GM23338 (cell line): Measurements from ENCODE around the gene INHA. TPM values are rescaled to one million over a fixed set of nuclear protein-coding genes. Genes with fewer than 3 reads are reported as not detected.

Experiments
- ATAC-seq: fragments of 200-7000 bp; cut with Tn5 transposase; 3 replicates; pipeline ENCODE4 v1.9.1; 2020
- DNase-seq: peaks from one replicate; pipeline ENCODE4 v3.0.0-alpha.2; 2015; ENCODE audit warnings: low spot score
- H2AFZ ChIP-seq: fragments of 200-600 bp; sonication (generic); 2 replicates; pipeline ENCODE4 v1.8.0; 2016; ENCODE audit warnings: antibody characterized with exemption, mild to moderate bottlenecking, moderate library complexity
- H3F3A ChIP-seq: fragments of 200-600 bp; sonication (generic); replicated peaks from 2 replicates; pipeline ENCODE4 v1.8.0; 2017; ENCODE audit warnings: antibody characterized with exemption, mixed run types, low read depth
- H3K27ac ChIP-seq: fragments of 200-600 bp; sonication (generic); 2 replicates; pipeline ENCODE4 v1.6.1; 2016; ENCODE audit warnings: low read depth
- H3K27me3 ChIP-seq: fragments of 200-600 bp; sonication (generic); 2 replicates; pipeline ENCODE4 v1.8.0; 2016; ENCODE audit warnings: mild to moderate bottlenecking, mixed run types, moderate library complexity; ENCODE audit not compliant: insufficient read depth
- H3K36me3 ChIP-seq: fragments of 200-600 bp; sonication (generic); 2 replicates; pipeline ENCODE4 v1.8.0; 2016; ENCODE audit warnings: mild to moderate bottlenecking; ENCODE audit not compliant: insufficient read depth
- H3K4me1 ChIP-seq: fragments of 200-600 bp; sonication (generic); 2 replicates; pipeline ENCODE4 v1.8.0; 2016; ENCODE audit warnings: mild to moderate bottlenecking, moderate library complexity; ENCODE audit not compliant: insufficient read depth
- H3K4me2 ChIP-seq: fragments of 200-600 bp; sonication (generic); 2 replicates; pipeline ENCODE4 v1.7.1; 2017; ENCODE audit warnings: mixed run types
- H3K4me3 ChIP-seq: fragments of 200-600 bp; sonication (generic); 2 replicates; pipeline ENCODE4 v1.6.1; 2016; ENCODE audit warnings: mixed run types
- H3K79me2 ChIP-seq: fragments of 200-600 bp; sonication (generic); replicated peaks from 2 replicates; pipeline ENCODE4 v1.8.0; 2017; ENCODE audit warnings: mild to moderate bottlenecking; ENCODE audit not compliant: insufficient read depth
- H3K9me2 ChIP-seq: fragments of 200-600 bp; sonication (generic); 2 replicates; pipeline ENCODE4 v1.8.0; 2017; ENCODE audit not compliant: insufficient read depth
- H4K20me1 ChIP-seq: fragments of 200-600 bp; sonication (generic); replicated peaks from 2 replicates; pipeline ENCODE4 v1.8.0; 2017; ENCODE audit warnings: mild to moderate bottlenecking; ENCODE audit not compliant: insufficient read depth
- H3K27ac Mint-ChIP-seq: 2 replicates; pipeline ENCODE4 v1.8.0; 2020; ENCODE audit warnings: inconsistent platforms, mild to moderate bottlenecking, moderate library complexity, mixed read lengths
- H3K27me3 Mint-ChIP-seq: 3 replicates; pipeline ENCODE4 v1.8.0; 2022; ENCODE audit warnings: low read depth, mild to moderate bottlenecking, moderate library complexity, mixed read lengths, inconsistent platforms; ENCODE audit not compliant: insufficient read depth, poor library complexity
- H3K36me3 Mint-ChIP-seq: 3 replicates; pipeline ENCODE4 v1.8.0; 2021; ENCODE audit warnings: low read depth, mild to moderate bottlenecking, inconsistent platforms, moderate library complexity, mixed read lengths
- H3K4me1 Mint-ChIP-seq: 3 replicates; pipeline ENCODE4 v1.8.0; 2020; ENCODE audit warnings: mild to moderate bottlenecking, inconsistent platforms, mixed read lengths
- H3K4me3 Mint-ChIP-seq: 3 replicates; pipeline ENCODE4 v1.8.0; 2021; ENCODE audit warnings: moderate library complexity, mild to moderate bottlenecking, inconsistent platforms, mixed read lengths
- H3K9me3 Mint-ChIP-seq: 3 replicates; pipeline ENCODE4 v1.8.0; 2020; ENCODE audit warnings: moderate library complexity, mild to moderate bottlenecking, inconsistent platforms, mixed read lengths
- CREB1 ChIP-seq: fragments of 250-450 bp; sonication (Bioruptor Pico); IDR thresholded peaks from 2 replicates; pipeline ENCODE4 v1.5.0; 2020; ENCODE audit warnings: low read depth, mild to moderate bottlenecking, moderate library complexity
- CTCF ChIP-seq, 2 experiments: fragments of 200-600 bp in 1 of 2; sonication (generic) in 1 of 2; conservative IDR thresholded peaks; 2 replicates each; pipeline versions ENCODE4 v1.5.1 to v1.6.1; 2016 to 2017; ENCODE audit warnings: antibody characterized with exemption in 2 of 2, low read depth in 2 of 2, mild to moderate bottlenecking in 2 of 2, moderate library complexity in 1 of 2
- EZH2 ChIP-seq: fragments of 200-600 bp; sonication (generic); IDR thresholded peaks from one replicate; pipeline ENCODE4 v1.8.0; 2017; ENCODE audit warnings: antibody characterized with exemption, mild to moderate bottlenecking, low read depth; ENCODE audit not compliant: unreplicated experiment
- JUNB ChIP-seq: IDR thresholded peaks from one replicate; pipeline ENCODE4 v1.6.1; 2016; ENCODE audit warnings: antibody characterized with exemption; ENCODE audit not compliant: unreplicated experiment
- POLR2AphosphoS5 ChIP-seq: IDR thresholded peaks from 2 replicates; pipeline ENCODE4 v1.6.1; 2016; ENCODE audit warnings: antibody characterized with exemption, low read depth
- STAT1 ChIP-seq: IDR thresholded peaks from one replicate; pipeline ENCODE4 v1.6.1; 2016; ENCODE audit warnings: antibody characterized with exemption; ENCODE audit not compliant: unreplicated experiment
- ZNF114 ChIP-seq: fragments of 250-450 bp; sonication (Bioruptor Pico); IDR thresholded peaks from 2 replicates; pipeline ENCODE4 v1.5.0; 2020; ENCODE audit warnings: mild to moderate bottlenecking, moderate library complexity
- ZNF331 ChIP-seq: fragments of 250-450 bp; sonication (Bioruptor Pico); IDR thresholded peaks from 2 replicates; pipeline ENCODE4 v1.5.0; 2020; ENCODE audit warnings: low read depth, mild to moderate bottlenecking, moderate library complexity
- polyA plus RNA-seq: library from polyadenylated mRNA; unstranded; fragments of >200 nt; fragmentation: Nextera tagmentation; extraction: Ambion mirVana; gene quantifications from 2 replicates; pipeline ENCODE4 v1.2.1, GENCODE V29; 2016
- total RNA-seq: library from RNA; depleted of rRNA; stranded (reverse); fragments of >200 nt; shearing (Covaris generic); gene quantifications from 2 replicates; pipeline ENCODE4 v1.2.3, GENCODE V29; 2014
- TF ChIP-seq, protein P1 (sequence below): fragments of 250-450 bp; sonication (Bioruptor Pico); IDR thresholded peaks from 2 replicates; pipeline ENCODE4 v1.5.0; 2020; ENCODE audit warnings: mild to moderate bottlenecking, moderate library complexity

Gene INHA
- total and polyA plus RNA-seq, 2 experiments from 2014 or later: 1.5 to 1.6 TPM

DNA sequence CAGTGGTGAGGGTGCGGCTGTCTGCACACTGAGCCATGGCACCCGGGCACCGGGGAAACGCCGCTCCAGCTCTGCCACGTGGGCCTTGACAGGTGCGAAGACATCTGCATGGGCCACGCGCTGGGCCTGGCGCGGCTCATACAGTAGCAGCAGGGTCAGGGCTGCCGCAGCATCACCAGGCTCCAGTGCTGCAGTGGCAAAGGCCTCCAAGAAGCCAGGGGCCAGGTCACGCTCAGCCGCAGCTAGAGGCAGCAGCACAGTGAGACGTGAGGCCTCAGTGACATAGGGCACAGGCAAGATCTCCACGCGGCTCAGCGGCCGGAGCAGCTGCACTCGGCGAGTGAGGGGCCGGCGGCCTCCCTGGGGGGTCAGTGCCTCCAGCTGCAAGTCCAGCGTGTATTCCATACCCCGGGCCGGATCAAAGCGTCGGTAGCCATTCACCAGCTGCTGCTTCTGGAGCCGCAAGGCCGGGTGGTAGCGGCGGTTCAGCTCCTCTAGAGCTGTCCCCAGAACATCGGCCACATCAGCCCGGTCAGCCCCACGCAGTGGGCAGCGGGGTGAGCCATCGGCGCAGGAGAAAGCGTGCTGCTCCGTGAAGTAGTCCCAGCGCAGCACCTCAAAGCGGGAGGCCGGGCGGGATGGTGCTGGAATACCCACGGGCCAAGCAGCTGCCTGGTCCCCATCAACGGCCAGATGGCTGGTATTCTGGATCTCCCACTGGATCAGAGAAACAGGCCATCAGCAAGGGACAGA lies 32.0 kb upstream of the INHA start:
- H3K36me3 Mint-ChIP-seq: peaks cover 33% of the 10 kb centered on the region

More for the DNA sequence above, 32.0 kb upstream of the INHA start:
- Histone ChIP-seq H2AFZ (no peak overlapping the region), H3K27ac (no peak overlapping the region), H3K4me2 (no peak overlapping the region), H3K9me2 (no peaks in the 10 kb centered on the region), H3K27me3 (peaks cover 9% of the 10 kb centered on the region; the same call in 1 of the 2 replicates), H3K36me3 (peaks cover 9% of the 10 kb centered on the region), H3K4me1 (peaks cover 29% of the 10 kb centered on the region), H4K20me1 (peaks cover 21% of the 10 kb centered on the region), H3F3A (peaks cover 19% of the 10 kb centered on the region), H3K79me2 (peaks cover 14% of the 10 kb centered on the region), H3K4me3 (no peak overlapping the region)
- H3K4me3 Mint-ChIP-seq: no peak overlapping the region
- H3K27me3 Mint-ChIP-seq: peaks cover 27% of the 10 kb centered on the region
- TF ChIP-seq JUNB (no peak), ZNF331 (CRISPR knock-in tag) (no peak), CTCF (conservative IDR thresholded peaks at IDR 0.05; ENCODE audit: low read depth in 2 of 2) (no peak), CREB1 (CRISPR knock-in tag) (no peak), POLR2AphosphoS5 (no peak), ZNF114 (no peak), STAT1 (no peak), EZH2 (no peak)
- TF ChIP-seq, protein P1, sequence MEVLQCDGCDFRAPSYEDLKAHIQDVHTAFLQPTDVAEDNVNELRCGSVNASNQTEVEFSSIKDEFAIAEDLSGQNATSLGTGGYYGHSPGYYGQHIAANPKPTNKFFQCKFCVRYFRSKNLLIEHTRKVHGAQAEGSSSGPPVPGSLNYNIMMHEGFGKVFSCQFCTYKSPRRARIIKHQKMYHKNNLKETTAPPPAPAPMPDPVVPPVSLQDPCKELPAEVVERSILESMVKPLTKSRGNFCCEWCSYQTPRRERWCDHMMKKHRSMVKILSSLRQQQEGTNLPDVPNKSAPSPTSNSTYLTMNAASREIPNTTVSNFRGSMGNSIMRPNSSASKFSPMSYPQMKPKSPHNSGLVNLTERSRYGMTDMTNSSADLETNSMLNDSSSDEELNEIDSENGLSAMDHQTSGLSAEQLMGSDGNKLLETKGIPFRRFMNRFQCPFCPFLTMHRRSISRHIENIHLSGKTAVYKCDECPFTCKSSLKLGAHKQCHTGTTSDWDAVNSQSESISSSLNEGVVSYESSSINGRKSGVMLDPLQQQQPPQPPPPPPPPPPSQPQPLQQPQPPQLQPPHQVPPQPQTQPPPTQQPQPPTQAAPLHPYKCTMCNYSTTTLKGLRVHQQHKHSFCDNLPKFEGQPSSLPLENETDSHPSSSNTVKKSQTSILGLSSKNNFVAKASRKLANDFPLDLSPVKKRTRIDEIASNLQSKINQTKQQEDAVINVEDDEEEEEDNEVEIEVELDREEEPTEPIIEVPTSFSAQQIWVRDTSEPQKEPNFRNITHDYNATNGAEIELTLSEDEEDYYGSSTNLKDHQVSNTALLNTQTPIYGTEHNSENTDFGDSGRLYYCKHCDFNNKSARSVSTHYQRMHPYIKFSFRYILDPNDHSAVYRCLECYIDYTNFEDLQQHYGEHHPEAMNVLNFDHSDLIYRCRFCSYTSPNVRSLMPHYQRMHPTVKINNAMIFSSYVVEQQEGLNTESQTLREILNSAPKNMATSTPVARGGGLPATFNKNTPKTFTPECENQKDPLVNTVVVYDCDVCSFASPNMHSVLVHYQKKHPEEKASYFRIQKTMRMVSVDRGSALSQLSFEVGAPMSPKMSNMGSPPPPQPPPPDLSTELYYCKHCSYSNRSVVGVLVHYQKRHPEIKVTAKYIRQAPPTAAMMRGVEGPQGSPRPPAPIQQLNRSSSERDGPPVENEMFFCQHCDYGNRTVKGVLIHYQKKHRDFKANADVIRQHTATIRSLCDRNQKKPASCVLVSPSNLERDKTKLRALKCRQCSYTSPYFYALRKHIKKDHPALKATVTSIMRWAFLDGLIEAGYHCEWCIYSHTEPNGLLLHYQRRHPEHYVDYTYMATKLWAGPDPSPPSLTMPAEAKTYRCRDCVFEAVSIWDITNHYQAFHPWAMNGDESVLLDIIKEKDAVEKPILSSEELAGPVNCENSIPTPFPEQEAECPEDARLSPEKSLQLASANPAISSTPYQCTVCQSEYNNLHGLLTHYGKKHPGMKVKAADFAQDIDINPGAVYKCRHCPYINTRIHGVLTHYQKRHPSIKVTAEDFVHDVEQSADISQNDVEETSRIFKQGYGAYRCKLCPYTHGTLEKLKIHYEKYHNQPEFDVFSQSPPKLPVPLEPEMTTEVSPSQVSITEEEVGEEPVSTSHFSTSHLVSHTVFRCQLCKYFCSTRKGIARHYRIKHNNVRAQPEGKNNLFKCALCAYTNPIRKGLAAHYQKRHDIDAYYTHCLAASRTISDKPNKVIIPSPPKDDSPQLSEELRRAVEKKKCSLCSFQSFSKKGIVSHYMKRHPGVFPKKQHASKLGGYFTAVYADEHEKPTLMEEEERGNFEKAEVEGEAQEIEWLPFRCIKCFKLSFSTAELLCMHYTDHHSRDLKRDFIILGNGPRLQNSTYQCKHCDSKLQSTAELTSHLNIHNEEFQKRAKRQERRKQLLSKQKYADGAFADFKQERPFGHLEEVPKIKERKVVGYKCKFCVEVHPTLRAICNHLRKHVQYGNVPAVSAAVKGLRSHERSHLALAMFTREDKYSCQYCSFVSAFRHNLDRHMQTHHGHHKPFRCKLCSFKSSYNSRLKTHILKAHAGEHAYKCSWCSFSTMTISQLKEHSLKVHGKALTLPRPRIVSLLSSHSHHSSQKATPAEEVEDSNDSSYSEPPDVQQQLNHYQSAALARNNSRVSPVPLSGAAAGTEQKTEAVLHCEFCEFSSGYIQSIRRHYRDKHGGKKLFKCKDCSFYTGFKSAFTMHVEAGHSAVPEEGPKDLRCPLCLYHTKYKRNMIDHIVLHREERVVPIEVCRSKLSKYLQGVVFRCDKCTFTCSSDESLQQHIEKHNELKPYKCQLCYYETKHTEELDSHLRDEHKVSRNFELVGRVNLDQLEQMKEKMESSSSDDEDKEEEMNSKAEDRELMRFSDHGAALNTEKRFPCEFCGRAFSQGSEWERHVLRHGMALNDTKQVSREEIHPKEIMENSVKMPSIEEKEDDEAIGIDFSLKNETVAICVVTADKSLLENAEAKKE (CRISPR knock-in tag): no peak
- H3K4me1 Mint-ChIP-seq: peaks cover 41% of the 10 kb centered on the region
- no peak overlapping the region for H3K27ac Mint-ChIP-seq
- no peak for ATAC-seq
- no peak for DNase-seq
- no peaks in the 10 kb centered on the region; the same call in 2 of the 3 replicates for H3K9me3 Mint-ChIP-seq
